Measurements from ENCODE around the gene CPEB4.

The CPEB4 gene

GRCh38 chr5:173858021-173858669, 30.0 kb upstream of the CPEB4 start:
- Histone ChIP-seq H2BK120ac (ENCODE audit: insufficient read depth, low read length, poor library complexity) (no peak overlapping the region), H3K4me1 (ENCODE audit: control insufficient read depth in 1 of 2, insufficient read depth in 2 of 2, low read length in 2 of 2) (peaks cover 20 to 24% of the 10 kb centered on the region in 2 experiments), H2BK5ac (ENCODE audit: low read depth, low read length, poor library complexity) (no peak overlapping the region), H3K36me3 (ENCODE audit: control insufficient read depth in 1 of 2, insufficient read depth in 2 of 2, low read length in 2 of 2) (no peaks in the 10 kb centered on the region), H3K27me3 (ENCODE audit: insufficient read depth, low read length) (no peaks in the 10 kb centered on the region), H2BK12ac (ENCODE audit: low read length) (no peak overlapping the region), H3K79me2 (ENCODE audit: control insufficient read depth, insufficient read depth, low read length, poor library complexity) (peaks cover 3% of the 10 kb centered on the region), H2AK5ac (ENCODE audit: low read length) (no peak overlapping the region), H3K14ac (ENCODE audit: low read length) (no peak overlapping the region), H3K4me3 (ENCODE audit: low read depth, low read length) (no peak overlapping the region), H3K9me3 (ENCODE audit: insufficient read depth, low read depth, low read length) (no peaks in the 10 kb centered on the region), H3K18ac (ENCODE audit: low read length) (no peak overlapping the region), H3K9ac (ENCODE audit: low read length) (no peak overlapping the region), H3K23ac (ENCODE audit: low read length) (no peak overlapping the region), H4K12ac (ENCODE audit: low read depth, low read length) (no peak overlapping the region), H4K8ac (ENCODE audit: low read depth, low read length) (no peak overlapping the region), H3K27ac (ENCODE audit: low read depth, low read length) (no peak overlapping the region), H2AFZ (ENCODE audit: insufficient read depth, low read length, poor library complexity) (no peak overlapping the region), H4K91ac (ENCODE audit: low read depth, low read length) (no peak overlapping the region), H3K4ac (ENCODE audit: low read depth, low read length) (no peak overlapping the region), H3K79me1 (ENCODE audit: low read length) (peaks cover 17% of the 10 kb centered on the region), H3K4me2 (ENCODE audit: low read length) (no peak overlapping the region)
- no CpG with 5 or more reads among the region's 6 CpGs for WGBS (ENCODE audit: extremely low coverage, insufficient coverage, insufficient read length)
- no peak for DNase-seq

DNA sequence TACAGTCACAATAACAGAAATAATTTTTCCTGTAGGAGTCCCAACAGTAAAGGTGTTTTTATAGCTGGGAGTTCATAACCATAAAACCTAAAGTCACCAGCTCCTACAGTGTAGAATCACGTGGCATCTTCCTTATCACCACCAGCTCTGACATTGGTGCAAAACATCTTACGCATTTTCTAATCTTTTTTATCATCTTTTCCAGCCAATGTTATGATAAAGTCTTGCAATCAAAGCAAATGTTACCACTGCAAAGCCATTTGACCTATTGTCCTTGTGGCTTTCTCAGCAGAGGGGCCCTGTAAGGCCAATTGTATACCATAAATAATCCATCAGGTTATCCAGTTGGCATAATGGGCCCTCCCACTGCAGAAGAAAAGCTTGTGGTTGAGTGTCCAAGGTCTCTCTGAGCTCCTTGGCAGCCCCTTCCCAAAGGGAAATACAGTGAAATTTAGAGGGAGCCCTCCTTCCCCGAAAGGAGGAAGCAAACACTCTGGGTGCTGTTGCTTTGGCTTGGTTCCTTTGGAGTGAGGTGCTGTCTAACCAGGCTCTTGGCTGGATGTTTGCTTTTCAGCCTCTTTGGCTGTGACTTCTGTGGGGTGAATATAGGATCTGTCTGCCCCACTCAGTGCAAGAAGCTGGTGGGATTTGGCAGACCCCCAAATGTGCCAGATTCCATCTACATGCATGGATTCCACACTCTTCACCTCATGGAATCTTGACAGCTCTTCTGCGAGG, 29.3 kb upstream of the CPEB4 start:
- no peak overlapping the region for H3K4me2 ChIP-seq (ENCODE audit: low read length)
- H3K4me3 ChIP-seq (ENCODE audit: low read depth, low read length) = no peak overlapping the region
- peak overlapping the region; percentile 45 for H4K91ac ChIP-seq (ENCODE audit: low read depth, low read length)
- peaks cover 20 to 24% of the 10 kb centered on the region in 2 experiments for H3K4me1 ChIP-seq (ENCODE audit: control insufficient read depth in 1 of 2, insufficient read depth in 2 of 2, low read length in 2 of 2)
- no peak overlapping the region for H3K4ac ChIP-seq (ENCODE audit: low read depth, low read length)
- H3K79me1 ChIP-seq (ENCODE audit: low read length) = peaks cover 17% of the 10 kb centered on the region
- no peak overlapping the region for H4K12ac ChIP-seq (ENCODE audit: low read depth, low read length)
- no peak overlapping the region for H2AFZ ChIP-seq (ENCODE audit: insufficient read depth, low read length, poor library complexity)
- peak overlapping the region; percentile 21 for H2BK120ac ChIP-seq (ENCODE audit: insufficient read depth, low read length, poor library complexity)
- H3K27ac ChIP-seq (ENCODE audit: low read depth, low read length) = no peak overlapping the region
- DNase-seq = no peak
- no peaks in the 10 kb centered on the region for H3K27me3 ChIP-seq (ENCODE audit: insufficient read depth, low read length)
- H3K18ac ChIP-seq (ENCODE audit: low read length) = no peak overlapping the region
- H3K9ac ChIP-seq (ENCODE audit: low read length) = no peak overlapping the region
- H3K79me2 ChIP-seq (ENCODE audit: control insufficient read depth, insufficient read depth, low read length, poor library complexity) = peaks cover 3% of the 10 kb centered on the region
- H2BK5ac ChIP-seq (ENCODE audit: low read depth, low read length, poor library complexity) = no peak overlapping the region
- peak overlapping the region; percentile 51 for H2BK12ac ChIP-seq (ENCODE audit: low read length)
- peak overlapping the region; percentile 50 for H3K14ac ChIP-seq (ENCODE audit: low read length)
- no peak overlapping the region for H4K8ac ChIP-seq (ENCODE audit: low read depth, low read length)
- no CpG with 5 or more reads among the region's 4 CpGs for WGBS (ENCODE audit: extremely low coverage, insufficient coverage, insufficient read length)
- H3K23ac ChIP-seq (ENCODE audit: low read length) = no peak overlapping the region
- no peak overlapping the region for H2AK5ac ChIP-seq (ENCODE audit: low read length)
- no peaks in the 10 kb centered on the region for H3K9me3 ChIP-seq (ENCODE audit: insufficient read depth, low read depth, low read length)
- H3K36me3 ChIP-seq (ENCODE audit: control insufficient read depth in 1 of 2, insufficient read depth in 2 of 2, low read length in 2 of 2) = no peaks in the 10 kb centered on the region

- no peak overlapping the region for H4K12ac ChIP-seq (ENCODE audit: low read depth, low read length)
Measured at GRCh38 chr5:173859408-173860159, 28.6 kb upstream of the CPEB4 start.

DNA sequence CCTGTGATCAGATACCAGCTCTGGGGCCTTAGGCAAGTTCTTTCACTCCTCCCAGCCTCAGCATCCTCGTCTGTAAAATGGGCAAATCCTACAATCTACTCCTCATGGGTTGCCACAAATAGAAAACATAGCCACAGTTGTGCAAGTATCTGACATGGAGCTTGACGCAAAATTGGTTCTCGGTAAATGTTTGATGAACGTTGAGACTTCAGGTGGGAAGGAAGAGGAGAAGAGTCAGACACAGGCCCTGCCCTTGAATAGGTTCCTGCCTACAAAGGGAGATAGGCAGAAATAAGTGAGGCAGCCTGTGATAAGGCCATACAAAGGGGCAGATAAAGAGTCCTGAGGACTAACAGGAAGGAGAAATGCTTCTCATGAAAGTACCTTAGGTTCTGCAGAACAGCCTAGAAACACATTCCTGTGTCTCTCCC, 26.1 kb upstream of the CPEB4 start:
- Histone ChIP-seq H3K4me2 (ENCODE audit: low read length) (no peak overlapping the region), H3K79me1 (ENCODE audit: low read length) (peaks cover 13% of the 10 kb centered on the region), H3K27me3 (ENCODE audit: insufficient read depth, low read length) (no peaks in the 10 kb centered on the region), H3K9me3 (ENCODE audit: insufficient read depth, low read depth, low read length) (no peaks in the 10 kb centered on the region), H3K4me1 (ENCODE audit: control insufficient read depth in 1 of 2, insufficient read depth in 2 of 2, low read length in 2 of 2) (peaks cover 14 to 17% of the 10 kb centered on the region in 2 experiments), H2BK5ac (ENCODE audit: low read depth, low read length, poor library complexity) (no peak overlapping the region), H3K9ac (ENCODE audit: low read length) (no peak overlapping the region), H2AFZ (ENCODE audit: insufficient read depth, low read length, poor library complexity) (no peak overlapping the region), H3K14ac (ENCODE audit: low read length) (no peak overlapping the region), H3K4ac (ENCODE audit: low read depth, low read length) (no peak overlapping the region), H3K4me3 (ENCODE audit: low read depth, low read length) (no peak overlapping the region), H4K8ac (ENCODE audit: low read depth, low read length) (no peak overlapping the region), H2AK5ac (ENCODE audit: low read length) (no peak overlapping the region), H3K18ac (ENCODE audit: low read length) (no peak overlapping the region), H2BK120ac (ENCODE audit: insufficient read depth, low read length, poor library complexity) (no peak overlapping the region), H2BK12ac (ENCODE audit: low read length) (no peak overlapping the region), H4K91ac (ENCODE audit: low read depth, low read length) (no peak overlapping the region), H3K79me2 (ENCODE audit: control insufficient read depth, insufficient read depth, low read length, poor library complexity) (peaks cover 3% of the 10 kb centered on the region), H4K12ac (ENCODE audit: low read depth, low read length) (no peak overlapping the region), H3K23ac (ENCODE audit: low read length) (no peak overlapping the region), H3K36me3 (ENCODE audit: control insufficient read depth in 1 of 2, insufficient read depth in 2 of 2, low read length in 2 of 2) (no peaks in the 10 kb centered on the region), H3K27ac (ENCODE audit: low read depth, low read length) (no peak overlapping the region)
- no CpG with 5 or more reads among the region's 4 CpGs for WGBS (ENCODE audit: extremely low coverage, insufficient coverage, insufficient read length)
- DNase-seq = no peak

More at GRCh38 chr5:173859408-173860159, 28.6 kb upstream of the CPEB4 start:
- H2BK120ac ChIP-seq (ENCODE audit: insufficient read depth, low read length, poor library complexity) = peak overlapping the region; percentile 42
- no peak overlapping the region for H3K4me3 ChIP-seq (ENCODE audit: low read depth, low read length)
- peak overlapping the region; percentile 77 for H4K91ac ChIP-seq (ENCODE audit: low read depth, low read length)
- no peak overlapping the region for H3K18ac ChIP-seq (ENCODE audit: low read length)
- H4K8ac ChIP-seq (ENCODE audit: low read depth, low read length) = no peak overlapping the region
- H3K23ac ChIP-seq (ENCODE audit: low read length) = no peak overlapping the region
- H3K79me2 ChIP-seq (ENCODE audit: control insufficient read depth, insufficient read depth, low read length, poor library complexity) = peaks cover 3% of the 10 kb centered on the region
- H3K9me3 ChIP-seq (ENCODE audit: insufficient read depth, low read depth, low read length) = no peaks in the 10 kb centered on the region
- no peak overlapping the region for H3K9ac ChIP-seq (ENCODE audit: low read length)
- no peaks in the 10 kb centered on the region for H3K27me3 ChIP-seq (ENCODE audit: insufficient read depth, low read length)
- peak overlapping the region; percentile 71 for H2BK12ac ChIP-seq (ENCODE audit: low read length)
- no CpG with 5 or more reads among the region's 4 CpGs for WGBS (ENCODE audit: extremely low coverage, insufficient coverage, insufficient read length)
- H2BK5ac ChIP-seq (ENCODE audit: low read depth, low read length, poor library complexity) = peak overlapping the region; percentile 65
- H3K36me3 ChIP-seq (ENCODE audit: control insufficient read depth in 1 of 2, insufficient read depth in 2 of 2, low read length in 2 of 2) = no peaks in the 10 kb centered on the region
- H3K14ac ChIP-seq (ENCODE audit: low read length) = peak overlapping the region; percentile 50
- no peak for DNase-seq
- no peak overlapping the region for H3K27ac ChIP-seq (ENCODE audit: low read depth, low read length)
- no peak overlapping the region for H2AFZ ChIP-seq (ENCODE audit: insufficient read depth, low read length, poor library complexity)
- peaks cover 20 to 24% of the 10 kb centered on the region in 2 experiments for H3K4me1 ChIP-seq (ENCODE audit: control insufficient read depth in 1 of 2, insufficient read depth in 2 of 2, low read length in 2 of 2)
- peaks cover 17% of the 10 kb centered on the region for H3K79me1 ChIP-seq (ENCODE audit: low read length)
- H3K4ac ChIP-seq (ENCODE audit: low read depth, low read length) = no peak overlapping the region
- H2AK5ac ChIP-seq (ENCODE audit: low read length) = peak overlapping the region; percentile 47
- H3K4me2 ChIP-seq (ENCODE audit: low read length) = no peak overlapping the region
